T-helper 17 cell (primary cell): ENCODE results near the gene TSR3. TPM values are rescaled to one million over a fixed set of nuclear protein-coding genes. Genes with fewer than 3 reads are reported as not detected.

Experiments used
- ATAC-seq: fragments of 150-1000 bp; cut with Tn5 transposase; 2 replicates; pipeline ENCODE4 v1.10.0; 2021; ENCODE audit warnings: mild to moderate bottlenecking, moderate library complexity
- DNase-seq, 3 donors: peaks; one replicate each; pipeline versions ENCODE4 v3.0.0 to v3.0.0-alpha.2; 2020 to 2021
- H3K9me3 ChIP-seq: one replicate; pipeline ENCODE4 v1.7.0; 2013; ENCODE audit warnings: low read length, mild to moderate bottlenecking; ENCODE audit not compliant: control insufficient read depth, poor library complexity, severe bottlenecking
- H3K27ac Mint-ChIP-seq: one replicate; pipeline ENCODE4 v1.8.0; 2022; ENCODE audit warnings: mild to moderate bottlenecking, moderate library complexity, mixed read lengths
- H3K27me3 Mint-ChIP-seq: one replicate; pipeline ENCODE4 v1.8.0; 2022; ENCODE audit warnings: mixed read lengths
- H3K36me3 Mint-ChIP-seq: one replicate; pipeline ENCODE4 v1.8.0; 2022; ENCODE audit warnings: low read depth, mixed read lengths
- H3K4me1 Mint-ChIP-seq: one replicate; pipeline ENCODE4 v1.8.0; 2022; ENCODE audit warnings: mild to moderate bottlenecking, mixed read lengths
- H3K4me3 Mint-ChIP-seq: one replicate; pipeline ENCODE4 v1.8.0; 2022; ENCODE audit warnings: mild to moderate bottlenecking, moderate library complexity, mixed read lengths
- total RNA-seq, 4 donors: library from RNA in 2 of 4; stranded (reverse) in 2 of 4; gene quantifications; one replicate each; pipeline ENCODE4 v1.2.3 and lab custom pipeline; 2022 to 2026

The TSR3 gene
- total RNA-seq, 2 donors from 2014 or later, result 24.4 to 27.7 TPM

DNA sequence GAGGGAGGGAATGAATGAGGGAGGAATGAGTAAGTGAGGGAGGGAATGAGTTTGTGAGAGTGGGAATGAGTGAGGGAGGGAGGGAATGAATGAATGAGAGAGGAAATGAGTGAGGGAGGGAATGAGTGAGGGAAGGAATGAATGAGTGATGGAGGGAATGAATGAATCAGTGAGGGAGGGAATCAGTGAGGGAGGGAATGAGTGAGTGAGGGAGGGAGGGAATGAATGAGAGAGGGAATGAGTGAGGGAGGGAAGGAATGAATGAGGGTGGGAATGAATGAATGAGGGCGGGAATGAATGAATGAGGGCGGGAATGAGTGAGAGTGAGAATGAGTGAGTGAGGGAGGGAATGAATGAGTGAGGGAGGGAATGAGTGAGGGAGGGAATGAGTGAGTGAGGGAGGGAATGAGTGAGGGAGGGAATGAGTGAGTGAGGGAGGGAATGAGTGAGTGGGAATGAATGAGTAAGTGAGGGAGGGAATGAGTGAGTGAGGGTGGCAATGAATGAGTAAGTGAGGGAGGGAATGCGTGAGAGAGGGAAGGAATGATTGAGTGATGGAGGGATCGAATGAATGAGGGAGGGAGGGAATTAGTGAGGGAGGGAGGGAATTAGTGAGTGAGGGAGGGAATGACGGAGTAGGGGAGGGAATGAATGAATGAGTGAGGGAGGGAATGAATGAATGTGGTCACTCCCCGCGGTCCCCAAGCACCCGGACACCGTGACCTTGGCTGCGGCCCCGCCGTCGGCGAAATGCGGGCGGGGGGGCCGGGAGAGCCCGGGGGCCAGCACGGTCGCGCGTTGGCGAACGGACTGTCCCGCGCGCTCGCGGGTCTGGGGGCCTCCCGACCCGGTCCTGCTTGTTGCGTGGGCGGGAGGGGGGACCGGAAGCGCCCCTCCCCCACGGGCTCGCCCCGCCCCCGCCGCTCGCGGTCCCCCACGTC, 43.4 kb downstream of the TSR3 start:
- no peaks in the 10 kb centered on the region for H3K27me3 Mint-ChIP-seq
- H3K4me3 Mint-ChIP-seq, result peak overlapping the region; percentile 86
- ATAC-seq, result no peak
- H3K27ac Mint-ChIP-seq, result peak overlapping the region; percentile 89
- peaks cover 21% of the 10 kb centered on the region for H3K4me1 Mint-ChIP-seq
- no peaks in the 10 kb centered on the region for H3K9me3 ChIP-seq
- H3K36me3 Mint-ChIP-seq, result peaks cover 3% of the 10 kb centered on the region
- DNase-seq, result no peak

DNA sequence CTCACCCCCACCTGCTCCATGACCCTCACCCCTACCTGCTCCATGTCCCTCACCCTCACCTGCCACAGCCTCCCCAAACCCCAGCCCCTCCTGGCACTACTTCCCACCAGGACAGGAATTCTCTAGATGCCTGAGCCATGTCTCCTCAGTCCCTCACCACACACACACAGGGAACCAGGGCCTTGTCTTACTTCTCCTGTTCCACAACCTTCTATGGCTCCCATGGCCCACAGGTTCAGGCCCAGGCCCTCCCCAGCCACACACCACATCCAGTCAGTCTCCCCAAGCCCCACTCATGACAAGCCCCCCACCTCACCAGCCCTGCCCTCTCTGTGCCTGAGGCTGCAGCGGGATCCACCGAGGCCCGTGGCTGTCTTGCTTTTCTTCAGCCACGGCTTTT, 45.3 kb downstream of the TSR3 start:
- Mint-ChIP-seq H3K4me1 (peaks cover 26% of the 10 kb centered on the region), H3K27ac (no peak overlapping the region), H3K36me3 (peaks cover 3% of the 10 kb centered on the region), H3K27me3 (no peaks in the 10 kb centered on the region), H3K4me3 (peak overlapping the region; percentile 33)
- ATAC-seq (no peak), DNase-seq (no peak)
- no peaks in the 10 kb centered on the region for H3K9me3 ChIP-seq

DNA sequence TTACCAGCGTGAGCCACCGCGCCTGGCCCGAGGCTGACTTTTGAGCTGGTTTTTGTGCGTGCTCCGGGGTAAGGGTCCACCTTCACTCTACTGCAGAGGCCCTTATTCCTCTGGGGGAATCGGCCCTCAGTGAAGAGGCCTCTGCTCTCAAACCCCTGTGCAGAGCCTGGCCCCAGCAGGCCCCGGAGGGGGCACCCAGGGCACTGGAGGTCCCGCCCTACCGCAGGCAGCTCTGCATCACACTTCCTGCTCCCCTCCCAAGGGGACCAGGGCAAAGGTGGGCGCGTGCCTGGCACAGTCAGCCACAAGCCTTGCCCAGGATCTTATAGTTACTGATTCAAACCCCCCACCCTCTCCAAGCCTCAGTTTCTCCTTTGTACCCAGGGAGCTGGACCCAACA, 45.9 kb downstream of the TSR3 start:
- no peak for ATAC-seq
- peak overlapping the region; percentile 15 for H3K4me3 Mint-ChIP-seq
- no peaks in the 10 kb centered on the region for H3K27me3 Mint-ChIP-seq
- peaks cover 3% of the 10 kb centered on the region for H3K36me3 Mint-ChIP-seq
- H3K4me1 Mint-ChIP-seq, result peaks cover 22% of the 10 kb centered on the region
- DNase-seq, result no peak
- H3K9me3 ChIP-seq, result no peaks in the 10 kb centered on the region
- no peak overlapping the region for H3K27ac Mint-ChIP-seq

DNA sequence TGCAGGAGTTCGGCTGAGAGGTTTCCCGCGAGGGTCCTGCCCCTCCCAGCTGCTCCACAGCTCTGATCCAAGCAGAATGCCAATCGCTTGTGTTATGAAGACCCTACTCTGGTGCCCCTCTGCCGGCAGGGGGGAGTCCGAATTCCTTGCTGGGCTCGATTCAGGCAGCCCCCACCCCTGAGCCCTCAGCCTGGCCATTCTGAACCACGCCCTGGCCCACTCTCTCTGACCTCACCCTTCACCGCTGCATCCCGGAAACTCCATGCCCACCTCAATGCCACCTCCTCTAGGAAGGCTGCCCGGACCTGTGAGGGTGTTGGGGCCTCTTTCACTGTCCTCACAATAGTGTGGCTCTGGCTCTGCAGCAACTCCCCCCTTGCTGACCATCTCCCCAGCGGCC, 50.1 kb downstream of the TSR3 start:
- Mint-ChIP-seq H3K27ac (peak overlapping the region; percentile 84), H3K4me1 (peaks cover 17% of the 10 kb centered on the region), H3K27me3 (peaks cover 20% of the 10 kb centered on the region), H3K4me3 (no peak overlapping the region), H3K36me3 (peaks cover 2% of the 10 kb centered on the region)
- DNase-seq (no peak), ATAC-seq (no peak)
- H3K9me3 ChIP-seq, result no peaks in the 10 kb centered on the region

DNA sequence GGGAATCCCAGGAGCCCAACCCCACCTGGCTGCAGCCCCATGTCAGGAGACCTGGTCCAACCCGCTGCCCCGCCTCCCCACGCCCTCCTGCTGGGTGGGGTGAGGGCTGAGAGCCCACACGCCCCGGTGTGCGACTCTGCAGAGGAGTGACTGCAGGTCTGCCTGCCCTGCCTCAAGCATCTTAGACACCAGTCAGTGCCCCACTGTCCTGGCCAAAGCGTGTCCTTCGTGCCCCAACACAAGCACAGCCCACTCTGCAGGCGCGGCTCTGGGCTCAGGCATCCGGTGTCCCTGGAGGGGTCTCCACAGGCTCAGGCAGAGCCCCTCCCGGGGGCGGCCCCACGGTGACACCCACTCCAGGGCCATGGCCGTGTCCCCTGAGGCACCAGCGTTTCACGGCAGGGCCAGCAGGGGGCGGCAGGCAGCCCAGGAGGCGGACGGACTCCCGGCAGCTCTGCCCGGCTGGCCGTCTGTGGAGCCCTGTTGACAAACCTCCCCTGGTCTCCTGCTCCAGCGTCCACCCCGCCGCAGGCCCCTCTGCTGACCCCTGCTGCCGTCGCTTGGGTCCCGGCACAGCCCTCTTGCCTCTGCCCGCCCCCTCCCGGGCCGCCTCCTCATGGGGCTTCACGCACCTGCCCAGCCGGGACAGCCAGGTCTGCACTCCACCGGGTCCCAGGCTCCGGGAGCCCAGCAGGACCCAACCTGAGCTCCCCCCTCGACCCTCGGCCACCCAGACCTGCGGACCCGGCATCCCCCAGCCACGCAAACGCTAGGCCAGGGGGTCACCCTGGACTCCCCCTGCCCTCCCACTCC, 50.8 kb downstream of the TSR3 start:
- Mint-ChIP-seq H3K27ac (no peak overlapping the region), H3K36me3 (peaks cover 2% of the 10 kb centered on the region), H3K4me3 (no peak overlapping the region), H3K27me3 (peaks cover 21% of the 10 kb centered on the region), H3K4me1 (peaks cover 17% of the 10 kb centered on the region)
- ATAC-seq (peak; percentile 59), DNase-seq (peak; percentile 60 to 74 (median 60))
- H3K9me3 ChIP-seq, result no peaks in the 10 kb centered on the region

DNA sequence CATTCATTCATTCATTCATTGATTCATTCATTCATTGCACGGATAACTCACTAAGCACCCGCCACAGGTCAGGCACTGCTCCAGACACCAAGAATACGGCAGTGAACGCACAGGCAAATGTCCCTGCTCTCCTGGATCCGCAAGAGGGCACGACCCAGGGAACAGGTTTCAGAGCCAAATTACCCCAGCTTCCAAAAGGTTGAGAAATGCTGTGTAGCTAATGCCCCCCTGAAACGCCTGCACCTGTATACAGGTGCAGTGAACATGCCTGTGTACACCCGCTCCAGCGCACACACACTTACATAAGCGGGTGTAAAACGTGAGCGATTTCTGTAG, 51.8 kb downstream of the TSR3 start:
- Mint-ChIP-seq H3K27ac (no peak overlapping the region), H3K4me1 (peaks cover 17% of the 10 kb centered on the region), H3K27me3 (peaks cover 29% of the 10 kb centered on the region), H3K4me3 (no peak overlapping the region), H3K36me3 (peaks cover 2% of the 10 kb centered on the region)
- DNase-seq, result no peak
- no peaks in the 10 kb centered on the region for H3K9me3 ChIP-seq
- no peak for ATAC-seq

Other genes starting within 250 kb of the TSR3 start
- 1 to 10 TPM; 8.6 to 9.5 TPM for gene CACNA1H, start 198.8 kb downstream of the TSR3 start, total RNA-seq
- not detected for gene TPSG1, start 126.6 kb downstream of the TSR3 start, total RNA-seq
- gene TPSB2, start 121.7 kb downstream of the TSR3 start, total RNA-seq, result not detected
- gene TPSAB1, start 111.2 kb downstream of the TSR3 start, total RNA-seq, result not detected
- gene TPSD1, start 95.8 kb downstream of the TSR3 start, total RNA-seq, result not detected
- gene UBE2I, start 42.2 kb downstream of the TSR3 start, total RNA-seq, result 100 to 1,000 TPM; 233 to 249 TPM
- gene BAIAP3, start 18.2 kb downstream of the TSR3 start, total RNA-seq, result 10 to 100 TPM; 11.8 to 20.0 TPM
- gene GNPTG, start 53 bp upstream of the TSR3 start, total RNA-seq, result 10 to 100 TPM; 39.2 to 48.0 TPM
- gene UNKL, start 62.8 kb upstream of the TSR3 start, total RNA-seq, result 10 to 100 TPM; 63.0 to 64.8 TPM
- 1 to 10 TPM; 7.0 to 8.8 TPM for gene UQCC4, start 68.9 kb upstream of the TSR3 start, total RNA-seq
- not detected for gene PERCC1, start 79.2 kb upstream of the TSR3 start, total RNA-seq
- gene CCDC154, start 92.7 kb upstream of the TSR3 start, total RNA-seq, result 1 to 10 TPM; 1.3 to 3.6 TPM
- 100 to 1,000 TPM in 1 of 2 donors, 10 to 100 TPM in 1; 93.9 to 113 TPM for gene CLCN7, start 123.2 kb upstream of the TSR3 start, total RNA-seq
- gene PTX4, start 137.1 kb upstream of the TSR3 start, total RNA-seq, result not detected
- gene TELO2, start 141.5 kb upstream of the TSR3 start, total RNA-seq, result 10 to 100 TPM; 36.4 to 39.7 TPM
- gene TMEM204, start 181.8 kb upstream of the TSR3 start, total RNA-seq, result 10 to 100 TPM; 22.2 to 23.4 TPM